ENCODE measurements around the gene ANKFY1. TPM values are rescaled to one million over a fixed set of nuclear protein-coding genes. Genes with fewer than 3 reads are reported as not detected.

Gene ANKFY1
- polyA plus RNA-seq, 3 donors = 13.5 to 46.1 (median 21.7) TPM

DNA sequence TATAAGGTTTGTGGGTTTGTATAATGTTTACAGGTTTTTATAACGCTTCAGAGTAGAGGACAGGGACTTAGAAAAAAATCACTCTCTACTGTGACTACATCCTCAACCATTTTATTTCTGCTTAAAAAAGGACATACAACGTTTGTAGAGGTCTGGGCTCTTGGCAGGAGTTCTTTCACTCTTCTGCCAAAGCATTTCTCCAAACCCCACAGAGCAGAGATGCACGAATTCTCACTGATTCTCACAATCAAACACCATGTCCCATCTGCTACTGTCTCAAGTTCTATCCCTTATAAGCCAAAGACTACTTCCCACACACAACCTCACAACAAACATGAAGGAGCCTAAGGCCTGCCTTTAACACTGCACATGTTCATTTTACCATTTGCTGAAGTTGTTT lies 7.0 kb upstream of the ANKFY1 start:
- Histone ChIP-seq H3K9me3 (replicated peaks in 1 of 2; ENCODE audit: control insufficient read depth in 1 of 2, insufficient read depth in 1 of 2, low read length in 2 of 2) (no peaks in the 10 kb centered on the region), H4K20me1 (ENCODE audit: insufficient read depth, low read length) (peaks cover 21% of the 10 kb centered on the region), H3K9ac (ENCODE audit: insufficient read depth, low read length, poor library complexity, severe bottlenecking) (no peak overlapping the region), H2AFZ (ENCODE audit: insufficient read depth, low read depth, low read length, poor library complexity, severe bottlenecking) (no peak overlapping the region), H3K27me3 (ENCODE audit: control insufficient read depth in 2 of 2, insufficient read depth in 2 of 2, low read length in 2 of 2) (no peaks in the 10 kb centered on the region), H3K79me2 (ENCODE audit: insufficient read depth, low read length) (no peaks in the 10 kb centered on the region), H3K4me1 (ENCODE audit: control insufficient read depth in 1 of 2, insufficient read depth in 2 of 2, low read length in 2 of 2) (no peaks in the 10 kb centered on the region), H3K4me3 (replicated peaks in 1 of 3; ENCODE audit: low read depth in 2 of 3, low read length in 3 of 3) (no peak overlapping the region), H3K27ac (ENCODE audit: low read depth in 1 of 2, low read length in 2 of 2) (no peak overlapping the region), H3K4me2 (replicated peaks; ENCODE audit: extremely low read depth, low read length, poor library complexity, severe bottlenecking) (no peak overlapping the region), H3K36me3 (replicated peaks in 1 of 2; ENCODE audit: control insufficient read depth in 1 of 2, insufficient read depth in 2 of 2, low read length in 2 of 2) (peaks cover 12 to 63% of the 10 kb centered on the region in 2 donors)
- DNase-seq = no peak
- TF ChIP-seq, protein P1, sequence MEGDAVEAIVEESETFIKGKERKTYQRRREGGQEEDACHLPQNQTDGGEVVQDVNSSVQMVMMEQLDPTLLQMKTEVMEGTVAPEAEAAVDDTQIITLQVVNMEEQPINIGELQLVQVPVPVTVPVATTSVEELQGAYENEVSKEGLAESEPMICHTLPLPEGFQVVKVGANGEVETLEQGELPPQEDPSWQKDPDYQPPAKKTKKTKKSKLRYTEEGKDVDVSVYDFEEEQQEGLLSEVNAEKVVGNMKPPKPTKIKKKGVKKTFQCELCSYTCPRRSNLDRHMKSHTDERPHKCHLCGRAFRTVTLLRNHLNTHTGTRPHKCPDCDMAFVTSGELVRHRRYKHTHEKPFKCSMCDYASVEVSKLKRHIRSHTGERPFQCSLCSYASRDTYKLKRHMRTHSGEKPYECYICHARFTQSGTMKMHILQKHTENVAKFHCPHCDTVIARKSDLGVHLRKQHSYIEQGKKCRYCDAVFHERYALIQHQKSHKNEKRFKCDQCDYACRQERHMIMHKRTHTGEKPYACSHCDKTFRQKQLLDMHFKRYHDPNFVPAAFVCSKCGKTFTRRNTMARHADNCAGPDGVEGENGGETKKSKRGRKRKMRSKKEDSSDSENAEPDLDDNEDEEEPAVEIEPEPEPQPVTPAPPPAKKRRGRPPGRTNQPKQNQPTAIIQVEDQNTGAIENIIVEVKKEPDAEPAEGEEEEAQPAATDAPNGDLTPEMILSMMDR (IDR thresholded peaks at IDR 0.05) = no peak
- Mint-ChIP-seq H3K4me3 (no peak overlapping the region), H3K36me3 (peaks cover 33 to 59% of the 10 kb centered on the region in 2 donors), H3K4me1 (peaks cover 2% of the 10 kb centered on the region), H3K27ac (no peak overlapping the region), H3K9me3 (no peaks in the 10 kb centered on the region), H3K27me3 (ENCODE audit: low read depth in 3 of 3) (peaks cover 0 to 3% (median 2%) of the 10 kb centered on the region in 3 donors)
- intact Hi-C loops (cut with micrococcal nuclease) = no loop called here
- WGBS (ENCODE audit: insufficient coverage) = 100% methylated on average over 1 of the region's 3 CpGs

DNA sequence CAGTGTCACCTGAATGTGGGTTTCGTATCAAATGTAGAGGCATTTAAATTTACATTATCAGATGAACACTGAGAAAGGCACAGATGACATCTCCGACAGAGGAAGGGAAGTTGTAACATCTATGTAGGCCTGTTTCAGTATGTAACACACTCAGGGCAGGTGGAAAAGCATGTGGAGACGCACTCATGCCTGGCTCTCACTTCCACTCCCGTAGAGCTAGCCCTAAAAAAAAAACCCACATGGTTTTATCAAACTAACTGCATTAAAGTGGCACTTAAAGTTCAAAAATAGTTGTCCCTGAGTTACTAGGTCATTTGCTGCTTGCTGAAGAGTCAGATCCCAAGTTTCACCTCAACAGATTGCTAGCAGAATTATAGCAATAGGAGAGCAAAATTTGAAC lies 6.1 kb upstream of the ANKFY1 start:
- peaks cover 32 to 57% of the 10 kb centered on the region in 2 donors for H3K36me3 Mint-ChIP-seq
- no peak overlapping the region for H3K27ac Mint-ChIP-seq
- intact Hi-C loops (cut with micrococcal nuclease) = no loop called here
- peaks cover 0 to 7% (median 4%) of the 10 kb centered on the region in 3 donors for H3K27me3 Mint-ChIP-seq (ENCODE audit: low read depth in 3 of 3)
- Histone ChIP-seq H3K4me3 (replicated peaks in 1 of 3; ENCODE audit: low read depth in 2 of 3, low read length in 3 of 3) (no peak overlapping the region), H4K20me1 (ENCODE audit: insufficient read depth, low read length) (peaks cover 19% of the 10 kb centered on the region), H3K4me2 (replicated peaks; ENCODE audit: extremely low read depth, low read length, poor library complexity, severe bottlenecking) (no peak overlapping the region), H3K79me2 (ENCODE audit: insufficient read depth, low read length) (no peaks in the 10 kb centered on the region), H3K4me1 (ENCODE audit: control insufficient read depth in 1 of 2, insufficient read depth in 2 of 2, low read length in 2 of 2) (no peaks in the 10 kb centered on the region), H3K27me3 (ENCODE audit: control insufficient read depth in 2 of 2, insufficient read depth in 2 of 2, low read length in 2 of 2) (no peaks in the 10 kb centered on the region), H3K27ac (ENCODE audit: low read depth in 1 of 2, low read length in 2 of 2) (no peak overlapping the region), H3K9me3 (replicated peaks in 1 of 2; ENCODE audit: control insufficient read depth in 1 of 2, insufficient read depth in 1 of 2, low read length in 2 of 2) (no peaks in the 10 kb centered on the region), H2AFZ (ENCODE audit: insufficient read depth, low read depth, low read length, poor library complexity, severe bottlenecking) (no peak overlapping the region), H3K36me3 (replicated peaks in 1 of 2; ENCODE audit: control insufficient read depth in 1 of 2, insufficient read depth in 2 of 2, low read length in 2 of 2) (peaks cover 12 to 61% of the 10 kb centered on the region in 2 donors), H3K9ac (ENCODE audit: insufficient read depth, low read length, poor library complexity, severe bottlenecking) (no peak overlapping the region)
- peaks cover 5% of the 10 kb centered on the region for H3K4me1 Mint-ChIP-seq
- no peak overlapping the region for H3K4me3 Mint-ChIP-seq
- no peaks in the 10 kb centered on the region for H3K9me3 Mint-ChIP-seq
- no peak for DNase-seq
- WGBS (ENCODE audit: insufficient coverage) = 100% methylated on average over 1 of the region's 4 CpGs
- TF ChIP-seq, protein P1 (IDR thresholded peaks at IDR 0.05) = no peak
